Endothelial cell of umbilical vein (primary cell): ENCODE data around the gene DNHD1.

Experiments
- EZH2 ChIP-seq: IDR thresholded peaks from 2 replicates; pipeline ENCODE4 v1.6.1; 2012; ENCODE audit warnings: borderline replicate concordance, low read depth, mild to moderate bottlenecking, moderate library complexity, low read length, inconsistent platforms; ENCODE audit not compliant: severe bottlenecking
- FOS ChIP-seq: IDR thresholded peaks from 2 replicates; pipeline ENCODE4 v1.6.1; 2011; ENCODE audit warnings: mild to moderate bottlenecking, low read length, moderate library complexity, borderline replicate concordance; ENCODE audit not compliant: insufficient read depth
- GATA2 ChIP-seq: IDR thresholded peaks from 2 replicates; pipeline ENCODE4 v1.7.0; 2011; ENCODE audit warnings: low read depth, mild to moderate bottlenecking, moderate library complexity, mixed read lengths, low read length; ENCODE audit not compliant: insufficient read length, insufficient read depth
- JUN ChIP-seq: IDR thresholded peaks from 2 replicates; pipeline ENCODE4 v1.6.1; 2011; ENCODE audit warnings: borderline replicate concordance, low read depth; ENCODE audit not compliant: insufficient read length, insufficient read depth
- MYC ChIP-seq: IDR thresholded peaks from one replicate; pipeline ENCODE4 v1.6.1; 2011; ENCODE audit warnings: mild to moderate bottlenecking, low read depth, low read length
- POLR2A ChIP-seq: IDR thresholded peaks from 2 replicates; pipeline ENCODE4 v1.6.1; 2012; ENCODE audit warnings: low read depth, mild to moderate bottlenecking, control low read depth, low read length
- POLR2AphosphoS5 ChIP-seq: IDR thresholded peaks from 2 replicates; pipeline ENCODE4 v1.6.1; 2012; ENCODE audit warnings: low read depth, mild to moderate bottlenecking, control low read depth, low read length, moderate library complexity; ENCODE audit not compliant: insufficient read depth
- TF ChIP-seq, protein P1 (sequence below), 2 donors: IDR thresholded peaks; 1 replicate in 1 of 2; 2 replicates in 1 of 2; pipeline ENCODE4 v1.5.1; 2011; ENCODE audit warnings: low read length in 2 of 2, mild to moderate bottlenecking in 2 of 2, moderate library complexity in 2 of 2, control low read depth in 1 of 2, inconsistent platforms in 1 of 2, low read depth in 1 of 2; ENCODE audit not compliant: insufficient read depth in 1 of 2; ENCODE audit errors: extremely low read depth in 1 of 2
- TF ChIP-seq, protein P2 (sequence below): IDR thresholded peaks from 2 replicates; pipeline ENCODE4 v1.6.1; 2011; ENCODE audit not compliant: insufficient read depth, insufficient read length

DNA sequence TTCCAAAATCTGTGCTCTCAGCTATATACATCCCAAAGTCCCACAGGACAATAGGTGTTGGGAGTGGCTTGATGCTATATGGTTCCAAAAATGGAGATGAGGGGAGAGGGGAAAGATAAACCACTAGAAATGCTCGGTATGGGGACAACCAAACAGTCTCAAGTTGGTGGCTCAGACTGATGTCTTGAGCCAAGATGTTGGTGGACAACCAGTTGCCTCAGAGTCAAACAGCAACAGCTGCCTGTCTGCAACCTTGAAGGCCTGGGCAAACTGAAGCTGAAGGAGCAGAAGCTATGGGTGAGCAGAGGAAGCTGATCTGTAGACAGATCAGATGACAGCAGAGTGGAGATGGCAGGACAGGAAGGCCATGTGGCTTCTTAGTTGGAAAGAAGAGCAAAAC is 102.4 kb downstream of the DNHD1 start:
- TF ChIP-seq, protein P1, sequence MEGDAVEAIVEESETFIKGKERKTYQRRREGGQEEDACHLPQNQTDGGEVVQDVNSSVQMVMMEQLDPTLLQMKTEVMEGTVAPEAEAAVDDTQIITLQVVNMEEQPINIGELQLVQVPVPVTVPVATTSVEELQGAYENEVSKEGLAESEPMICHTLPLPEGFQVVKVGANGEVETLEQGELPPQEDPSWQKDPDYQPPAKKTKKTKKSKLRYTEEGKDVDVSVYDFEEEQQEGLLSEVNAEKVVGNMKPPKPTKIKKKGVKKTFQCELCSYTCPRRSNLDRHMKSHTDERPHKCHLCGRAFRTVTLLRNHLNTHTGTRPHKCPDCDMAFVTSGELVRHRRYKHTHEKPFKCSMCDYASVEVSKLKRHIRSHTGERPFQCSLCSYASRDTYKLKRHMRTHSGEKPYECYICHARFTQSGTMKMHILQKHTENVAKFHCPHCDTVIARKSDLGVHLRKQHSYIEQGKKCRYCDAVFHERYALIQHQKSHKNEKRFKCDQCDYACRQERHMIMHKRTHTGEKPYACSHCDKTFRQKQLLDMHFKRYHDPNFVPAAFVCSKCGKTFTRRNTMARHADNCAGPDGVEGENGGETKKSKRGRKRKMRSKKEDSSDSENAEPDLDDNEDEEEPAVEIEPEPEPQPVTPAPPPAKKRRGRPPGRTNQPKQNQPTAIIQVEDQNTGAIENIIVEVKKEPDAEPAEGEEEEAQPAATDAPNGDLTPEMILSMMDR (IDR thresholded peaks at IDR 0.05; ENCODE audit: extremely low read depth in 1 of 2, insufficient read depth in 1 of 2, low read depth in 1 of 2, low read length in 2 of 2): no peak
- TF ChIP-seq EZH2 (no peak), POLR2A (no peak), POLR2AphosphoS5 (no peak), GATA2 (no peak), MYC (no peak), JUN (no peak), FOS (no peak)
- TF ChIP-seq, protein P2, sequence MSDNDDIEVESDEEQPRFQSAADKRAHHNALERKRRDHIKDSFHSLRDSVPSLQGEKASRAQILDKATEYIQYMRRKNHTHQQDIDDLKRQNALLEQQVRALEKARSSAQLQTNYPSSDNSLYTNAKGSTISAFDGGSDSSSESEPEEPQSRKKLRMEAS: no peak
